ENCODE data around the gene RNF144A.

GRCh38 chr2:6924101-6924923, 7.1 kb downstream of the RNF144A start:
- TF ChIP-seq MYC (IDR thresholded peaks at IDR 0.05; ENCODE audit: low read depth, low read length) (no peak), CTCF (IDR thresholded peaks at IDR 0.05; ENCODE audit: low read depth, low read length) (no peak), POLR2A (IDR thresholded peaks at IDR 0.05; ENCODE audit: extremely low read depth, insufficient read length) (no peak)

Measured in NB4 (cell line).